Measurements from ENCODE around the gene ACSM2B.

GRCh38 chr16:20520103-20520502, 56.1 kb downstream of the ACSM2B start:
- TF ChIP-seq CTCF (IDR thresholded peaks at IDR 0.05; ENCODE audit: insufficient read depth, low read length) (no peak), POLR2AphosphoS5 (IDR thresholded peaks at IDR 0.05; ENCODE audit: low read depth) (no peak), REST (IDR thresholded peaks at IDR 0.05; ENCODE audit: insufficient replicate concordance, low read depth) (no peak)

Measured in HL-60 (cell line).